ENCODE results near the gene PPP2R5B.

DNA sequence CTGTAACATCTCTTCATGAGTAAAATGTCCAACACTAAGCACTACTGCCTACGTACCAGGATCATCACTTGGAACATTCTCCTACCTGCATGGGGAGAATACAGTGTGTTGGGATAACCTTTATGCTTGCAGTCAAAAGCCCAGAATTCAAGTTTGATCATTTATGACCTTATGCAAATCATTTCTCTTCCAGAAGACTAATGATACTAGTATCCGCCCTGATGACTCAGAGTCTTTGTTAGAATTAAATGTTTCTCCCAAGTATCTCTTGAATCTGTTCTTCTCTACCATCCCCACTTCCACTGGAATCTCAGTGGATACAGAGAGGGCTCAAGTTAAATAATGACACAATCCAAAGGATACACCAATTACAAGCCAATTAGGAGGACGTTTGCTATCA is 35.0 kb downstream of the PPP2R5B start:
- TF ChIP-seq CTCF (IDR thresholded peaks at IDR 0.05) = no peak
- TF ChIP-seq POLR2AphosphoS5 (IDR thresholded peaks at IDR 0.05; ENCODE audit: insufficient read depth in 1 of 2, low read depth in 1 of 2) = no peak
- no peak for TF ChIP-seq POLR2A (IDR thresholded peaks at IDR 0.05)
